HTERT RPE-1 (cell line): ENCODE data around the gene LSM10.

Experiments used
- in situ Hi-C: fragments of 300-500 bp; cut with MboI; formaldehyde crosslinking; loops from 4 replicates; pipeline ENCODE4 v1.14.3; 2020; ENCODE audit warnings: low sequenced_read_pairs

Gene LSM10

DNA sequence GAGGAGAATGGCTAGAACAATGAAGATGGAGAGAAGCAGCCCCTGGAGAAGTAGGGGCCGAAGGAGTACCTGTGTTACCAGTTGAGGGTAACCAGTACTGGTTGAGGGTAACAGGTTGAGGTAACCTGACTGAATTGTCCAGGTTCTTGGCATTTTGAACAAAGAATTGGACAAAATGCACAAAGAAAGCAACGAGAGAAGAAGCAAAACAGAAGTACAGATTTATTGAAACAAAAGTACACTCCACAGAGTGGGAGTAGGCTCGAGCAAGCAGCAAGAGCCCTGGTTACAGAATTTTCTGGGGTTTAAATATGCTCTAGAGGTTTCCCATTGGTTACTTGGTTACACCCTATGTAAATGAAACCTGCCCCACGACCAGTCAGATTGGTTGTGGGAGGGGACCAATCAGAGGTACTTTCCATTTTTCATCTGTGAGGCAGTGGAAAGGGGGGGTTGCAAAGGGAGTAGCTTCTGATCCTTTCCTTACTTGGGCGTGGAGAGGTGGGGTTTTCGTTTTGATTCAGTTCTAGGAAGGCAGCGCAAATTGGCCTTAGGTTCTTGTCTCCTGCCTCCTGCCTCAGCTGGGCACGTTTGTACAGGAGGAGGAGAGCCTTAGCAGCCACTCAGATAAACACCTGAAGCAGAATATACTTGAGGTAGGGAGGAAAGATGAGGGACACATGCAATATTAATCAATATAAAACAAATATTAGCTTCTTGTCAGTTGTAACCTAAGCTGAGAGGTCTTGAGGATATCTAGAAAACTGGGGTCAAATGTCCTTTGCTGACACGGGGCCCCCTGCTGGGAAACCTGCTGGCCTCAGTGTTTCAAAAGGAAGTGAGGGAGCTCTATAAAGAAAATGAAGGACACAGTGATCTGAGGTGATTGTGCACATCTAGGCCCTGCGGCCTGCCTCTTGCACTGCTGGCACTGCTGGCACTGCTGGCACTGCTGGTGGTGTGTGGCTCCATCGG, 14.3 kb upstream of the LSM10 start:
- in situ Hi-C loops: no loop called here

DNA sequence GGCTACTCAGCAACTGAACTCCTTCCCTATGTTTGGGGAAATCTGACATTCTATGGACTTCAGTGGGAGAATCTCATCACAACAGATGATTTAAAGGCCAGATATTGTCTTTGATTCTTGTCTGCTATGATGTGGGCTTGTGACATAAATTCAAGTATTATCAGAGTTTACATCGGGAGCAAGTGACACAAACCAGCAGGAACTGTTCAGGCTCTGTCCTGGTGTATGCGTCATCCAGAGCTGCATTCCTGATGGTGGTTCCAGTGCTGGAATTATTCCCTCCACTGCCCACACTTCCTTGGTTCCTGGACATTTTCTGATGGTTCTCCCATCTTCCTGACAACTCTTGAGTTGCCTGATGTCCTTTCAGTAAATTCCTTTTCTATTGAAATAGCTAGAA, 10.8 kb upstream of the LSM10 start:
- in situ Hi-C loops: no loop called here

DNA sequence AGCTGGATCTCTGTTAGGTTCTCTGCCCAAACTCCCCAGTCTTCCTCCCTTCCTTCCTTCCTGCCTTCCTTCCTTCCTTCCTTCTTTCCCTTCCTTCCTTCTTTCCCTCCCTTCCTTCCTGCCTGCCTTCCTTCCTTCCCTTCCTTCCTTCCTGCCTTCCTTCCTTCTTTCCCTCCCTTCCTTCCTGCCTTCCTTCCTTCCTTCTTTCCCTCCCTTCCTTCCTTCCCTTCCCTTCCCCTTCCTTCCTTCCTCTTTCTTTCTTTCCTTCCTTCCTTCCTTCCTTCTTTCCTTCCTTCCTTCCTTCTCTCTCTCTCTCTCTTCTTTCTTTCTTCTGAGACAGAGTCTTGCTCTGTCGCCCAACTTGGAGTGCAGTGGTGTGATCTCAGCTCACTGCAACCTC, 8.7 kb upstream of the LSM10 start:
- in situ Hi-C loops: no loop called here

DNA sequence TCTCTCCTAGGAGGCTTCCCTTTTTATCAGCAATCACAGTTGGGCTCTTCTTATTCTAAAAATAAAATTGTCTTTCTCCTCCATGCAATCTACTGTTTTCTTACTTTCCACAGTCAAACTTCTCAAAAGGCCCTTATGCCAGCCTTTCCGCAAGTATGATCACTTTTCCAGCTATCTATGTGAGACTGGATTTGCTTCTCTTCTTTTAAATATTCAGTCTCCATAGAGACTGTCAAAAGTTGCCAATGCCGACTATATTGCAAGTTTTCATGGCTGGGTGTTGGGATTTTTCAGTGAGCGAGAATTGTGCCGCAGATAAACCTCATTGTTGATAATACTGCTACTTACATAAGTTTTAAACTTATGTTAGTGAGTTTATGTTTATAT, 4.8 kb upstream of the LSM10 start:
- in situ Hi-C loops: no loop called here

DNA sequence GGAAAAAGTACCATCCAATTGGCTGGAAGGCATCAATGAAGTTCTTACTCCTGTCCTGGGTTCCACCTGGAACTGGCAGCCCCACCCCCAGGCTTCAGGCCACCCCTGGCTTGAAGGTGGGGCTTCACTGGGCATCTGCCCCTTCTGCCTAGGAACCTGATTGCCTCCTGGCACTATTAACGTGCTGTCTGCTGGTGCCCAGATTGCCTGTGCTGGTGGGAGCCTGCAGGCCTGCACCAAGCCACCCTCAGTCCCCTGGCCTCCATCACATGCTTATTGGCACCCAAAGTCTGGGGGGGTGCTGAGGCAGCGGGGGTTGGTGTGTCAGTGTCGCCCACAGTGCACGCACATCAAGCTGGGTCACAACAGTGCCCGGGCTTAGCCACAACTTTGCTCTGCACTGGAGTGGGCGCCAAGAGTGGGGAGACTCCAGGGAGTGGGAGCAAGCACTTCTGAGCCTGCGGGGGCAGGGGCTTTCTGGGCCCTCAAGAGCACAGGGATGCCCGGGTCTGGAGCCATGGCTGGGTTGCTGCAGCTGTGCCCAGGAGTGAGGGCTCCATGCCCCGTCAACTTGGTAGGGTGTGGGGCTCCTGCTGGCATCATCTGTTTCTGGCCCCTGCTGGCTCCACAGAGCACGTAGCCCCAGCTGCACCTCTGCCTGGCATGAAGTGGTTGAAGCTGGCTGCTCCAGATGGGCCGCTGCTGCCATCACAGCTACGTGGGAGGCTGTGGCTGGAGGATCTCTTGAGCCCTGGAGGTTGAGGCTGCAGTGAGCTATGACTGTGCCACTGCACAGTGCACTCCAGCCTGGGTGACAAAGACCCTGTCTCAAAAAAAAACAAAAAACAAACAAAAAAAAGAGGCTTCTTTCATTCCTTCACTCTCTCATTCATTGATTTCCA, 4.1 kb upstream of the LSM10 start:
- in situ Hi-C loops: no loop called here

DNA sequence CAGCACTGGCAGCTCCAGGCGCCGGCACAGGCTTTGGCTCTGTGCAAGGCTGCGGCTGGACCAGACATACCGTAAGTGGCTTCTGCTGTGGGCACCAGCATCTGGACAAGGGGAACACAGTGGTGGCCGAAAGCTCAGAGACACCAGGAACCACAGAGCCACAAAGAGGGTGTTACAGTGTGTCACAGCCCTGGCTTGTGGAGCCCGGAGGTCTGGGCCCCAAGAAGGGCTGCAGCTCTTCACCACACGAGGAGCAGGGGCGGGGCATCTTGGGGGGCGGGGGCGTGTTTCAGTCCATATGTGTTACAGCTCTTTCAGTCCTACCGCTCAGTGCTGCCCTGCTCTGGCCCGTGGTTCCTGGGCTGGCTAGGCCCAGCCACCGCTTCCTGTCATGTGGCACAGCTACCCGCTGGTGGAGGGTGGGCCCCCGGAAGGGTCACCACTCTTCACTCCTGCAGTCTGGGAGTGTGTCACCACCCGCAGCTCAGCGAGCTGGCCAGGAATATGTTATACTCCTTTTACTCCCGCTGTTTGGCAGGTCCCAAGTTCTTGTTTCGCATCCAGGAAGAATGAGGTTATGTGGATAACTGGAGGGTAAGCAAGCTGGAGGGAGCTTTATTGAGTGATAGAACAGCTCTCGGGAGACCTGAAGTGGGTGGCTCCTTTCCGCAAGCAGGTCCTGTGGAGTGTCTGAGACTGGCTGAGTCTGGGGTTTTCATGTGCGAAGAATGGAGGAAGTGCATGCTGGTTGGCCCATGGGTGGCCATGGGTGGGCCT, 3.3 kb upstream of the LSM10 start:
- in situ Hi-C loops: no loop called here

DNA sequence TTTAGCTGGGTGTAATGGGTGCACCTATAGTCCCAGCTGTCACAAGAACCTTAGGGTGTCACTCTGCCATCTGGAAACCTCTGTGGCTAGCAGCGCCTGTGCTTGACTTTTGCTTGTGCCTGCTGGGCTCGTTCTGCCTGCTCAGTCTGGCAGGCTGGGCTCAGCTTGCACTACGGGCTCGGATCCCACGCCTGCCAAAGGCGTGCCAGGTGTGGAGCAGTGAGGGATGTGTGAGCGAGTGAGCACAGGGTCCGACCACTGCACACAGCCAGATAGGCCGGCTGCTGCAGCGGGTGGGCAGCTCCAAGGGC, 2.8 kb upstream of the LSM10 start:
- in situ Hi-C loops: no loop called here

DNA sequence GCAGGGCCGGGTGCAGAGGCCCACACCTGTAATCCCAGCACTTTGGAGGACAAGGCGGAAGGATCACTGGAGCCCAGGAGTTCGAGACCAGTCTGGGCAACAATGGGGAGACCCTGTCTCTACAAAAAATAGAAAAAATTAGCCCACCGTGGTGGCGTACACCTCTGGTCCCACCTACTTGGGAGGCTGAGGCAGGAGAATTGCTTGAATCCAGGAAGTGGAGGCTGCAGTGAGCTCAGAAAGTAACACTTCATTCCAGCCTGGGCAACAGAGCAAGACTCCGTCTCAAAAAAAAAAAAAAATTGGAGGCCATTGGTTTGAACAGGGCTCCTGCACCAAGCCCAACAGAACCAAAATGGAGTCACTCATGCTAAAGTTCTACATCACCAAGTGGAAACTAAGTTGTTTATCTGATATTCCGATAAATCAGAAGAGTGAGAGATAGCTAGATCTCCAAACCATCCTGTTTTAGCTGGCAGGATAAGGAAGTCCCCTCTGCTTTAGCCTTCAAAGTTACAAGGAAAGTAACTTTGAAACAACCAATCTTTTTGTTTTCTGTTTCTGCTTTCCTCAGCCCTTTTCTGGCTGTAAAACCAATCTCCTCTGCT, 766 bp upstream of the LSM10 start:
- in situ Hi-C loops: no loop called here

DNA sequence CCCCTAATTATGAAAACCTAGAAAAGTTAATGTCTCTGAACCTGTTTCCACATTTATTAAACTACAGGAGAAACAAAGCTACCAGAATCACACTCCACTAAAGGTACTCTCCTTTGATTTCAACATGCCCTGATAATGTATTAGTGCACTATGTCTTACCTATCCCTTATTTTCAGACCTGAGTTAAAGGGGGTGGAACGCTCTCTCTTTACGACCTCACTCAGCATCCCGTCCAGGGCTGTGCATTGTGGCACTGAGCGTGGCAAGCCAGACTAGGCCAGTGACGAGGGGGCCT, 678 bp downstream of the LSM10 start:
- in situ Hi-C loops: no loop called here

DNA sequence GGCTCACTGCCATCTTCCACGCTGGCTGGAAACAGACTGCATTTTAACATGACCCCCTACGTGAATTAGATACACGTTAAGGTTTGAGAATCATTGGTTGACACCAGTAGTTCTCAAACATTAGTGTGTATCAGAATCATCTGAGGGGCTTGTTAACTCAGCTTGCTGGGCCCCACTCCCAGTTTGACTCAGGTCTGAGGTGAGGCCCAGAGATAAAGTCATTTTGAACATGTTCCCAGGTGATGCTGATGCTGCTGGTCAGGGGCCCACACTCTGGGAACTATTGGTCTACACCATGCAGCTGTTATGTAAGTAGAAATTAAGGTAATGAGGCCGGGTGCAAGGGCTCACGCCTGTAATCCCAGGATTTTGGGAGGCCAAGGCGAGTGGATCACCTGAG, 1.3 kb downstream of the LSM10 start:
- in situ Hi-C loops: no loop called here

DNA sequence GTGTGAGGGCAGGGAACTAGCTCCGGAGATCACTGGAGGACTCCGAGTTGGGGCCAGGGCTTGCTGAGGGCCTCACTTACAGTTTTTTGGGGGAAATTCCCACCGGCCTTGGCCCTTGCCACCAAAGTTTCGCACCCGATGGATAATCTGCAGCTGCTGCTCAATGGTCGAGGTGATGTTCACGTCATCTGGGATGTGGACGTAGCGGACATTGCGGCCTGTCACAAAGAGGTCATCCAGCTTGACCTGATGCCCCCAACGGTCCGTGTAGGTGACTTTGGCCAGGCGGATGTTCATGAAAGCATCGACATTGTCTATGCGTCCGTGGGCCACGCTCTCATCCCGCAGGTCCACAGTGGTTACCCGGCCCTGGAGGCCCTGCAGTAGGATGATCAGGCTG, 4.0 kb downstream of the LSM10 start:
- in situ Hi-C loops: no loop called here

DNA sequence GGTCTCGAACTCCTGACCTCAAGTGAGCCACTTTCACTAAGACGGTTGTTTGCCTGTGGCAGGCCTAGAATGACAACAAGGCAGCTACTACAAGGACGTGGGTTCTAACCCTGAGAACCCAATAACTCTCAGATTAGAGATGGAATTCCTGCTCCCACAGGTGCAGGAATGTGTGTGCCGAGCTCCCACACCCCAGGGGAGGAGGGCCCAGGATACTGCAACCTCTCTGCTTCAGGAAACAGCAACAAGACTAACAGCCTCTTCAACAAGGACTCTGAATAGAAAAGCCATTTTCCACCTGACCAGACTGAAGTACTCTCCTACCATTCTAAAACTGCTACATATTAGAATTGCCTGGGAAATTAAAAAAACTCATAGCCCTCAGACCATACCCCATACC, 4.9 kb downstream of the LSM10 start:
- in situ Hi-C loops: no loop called here

DNA sequence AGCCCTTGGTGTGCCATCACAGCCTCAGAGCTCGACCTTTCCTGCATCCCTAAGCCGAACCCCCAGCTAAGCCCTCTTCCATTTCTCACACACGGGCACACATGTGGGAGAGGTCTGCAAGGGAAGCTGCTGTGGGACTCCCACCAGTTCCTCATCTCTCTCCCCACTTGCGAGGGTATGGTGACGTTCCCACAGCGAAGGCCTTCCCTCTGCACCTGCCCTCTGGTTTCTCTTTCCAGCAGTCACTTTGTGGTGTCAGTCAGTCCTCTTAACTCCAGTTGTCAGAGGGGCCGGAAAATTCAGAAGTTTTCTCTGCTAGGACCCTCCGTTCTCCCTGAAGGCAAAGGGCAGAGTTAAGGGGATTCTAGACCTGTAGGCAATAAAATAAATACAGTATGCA, 6.4 kb downstream of the LSM10 start:
- in situ Hi-C loops: no loop called here

DNA sequence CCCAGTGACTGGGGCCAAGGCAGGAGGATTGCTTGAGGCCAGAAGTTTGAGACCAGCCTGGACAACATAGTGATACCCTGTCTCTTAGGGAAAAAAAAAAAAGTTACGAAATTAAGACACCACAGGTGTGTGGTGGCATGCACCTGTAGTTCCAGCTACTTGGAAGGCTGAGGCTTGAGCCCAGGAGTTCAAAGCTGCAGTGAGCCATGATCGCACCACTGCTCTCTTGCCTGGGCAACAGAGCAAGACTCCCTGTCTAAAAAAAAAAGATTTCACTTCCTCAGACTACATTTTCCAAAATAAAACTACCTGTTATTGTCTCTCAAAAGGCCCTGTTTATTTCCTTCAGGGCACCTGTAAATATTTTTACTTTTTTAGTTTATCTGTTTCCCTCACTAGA, 7.3 kb downstream of the LSM10 start:
- in situ Hi-C loops: no loop called here

DNA sequence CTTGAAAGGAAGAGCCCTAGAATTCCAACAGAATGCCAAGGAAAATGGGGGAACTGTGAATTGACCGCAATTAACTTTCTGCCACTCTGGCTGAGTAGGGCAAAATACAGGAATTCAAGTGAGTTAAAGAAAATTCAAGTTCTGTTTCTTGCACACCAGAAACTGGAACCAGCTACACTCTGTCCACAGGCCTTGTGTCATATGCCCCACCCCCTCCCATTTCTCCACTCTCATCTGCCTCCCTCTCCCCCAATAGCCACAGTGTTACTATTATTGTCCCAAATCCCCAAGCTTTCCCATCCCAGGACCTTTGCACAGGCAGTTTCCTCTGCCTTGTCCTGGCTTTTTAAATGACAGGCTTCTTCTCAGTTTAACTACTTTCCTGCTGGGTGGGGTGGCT, 7.7 kb downstream of the LSM10 start:
- in situ Hi-C loops: no loop called here

DNA sequence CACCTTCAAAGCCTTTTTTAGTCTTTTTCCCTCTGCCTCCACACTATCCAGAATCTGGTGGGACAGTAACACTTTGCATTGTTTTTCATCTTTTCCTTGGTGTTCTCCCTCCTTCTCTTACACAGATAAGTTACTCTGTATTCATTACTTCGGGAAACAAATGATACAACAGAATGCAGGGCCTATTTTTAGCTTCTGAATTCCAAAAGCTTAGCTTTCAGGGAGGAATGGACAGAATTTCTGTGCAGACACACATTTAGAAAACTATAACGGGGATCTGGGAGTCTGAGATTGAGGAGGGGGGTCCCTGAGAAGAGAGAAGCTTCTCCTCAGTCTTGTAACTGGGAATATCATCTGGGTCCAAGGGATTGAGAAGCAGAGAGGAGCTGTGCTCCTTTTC, 8.4 kb downstream of the LSM10 start:
- in situ Hi-C loops: no loop called here

DNA sequence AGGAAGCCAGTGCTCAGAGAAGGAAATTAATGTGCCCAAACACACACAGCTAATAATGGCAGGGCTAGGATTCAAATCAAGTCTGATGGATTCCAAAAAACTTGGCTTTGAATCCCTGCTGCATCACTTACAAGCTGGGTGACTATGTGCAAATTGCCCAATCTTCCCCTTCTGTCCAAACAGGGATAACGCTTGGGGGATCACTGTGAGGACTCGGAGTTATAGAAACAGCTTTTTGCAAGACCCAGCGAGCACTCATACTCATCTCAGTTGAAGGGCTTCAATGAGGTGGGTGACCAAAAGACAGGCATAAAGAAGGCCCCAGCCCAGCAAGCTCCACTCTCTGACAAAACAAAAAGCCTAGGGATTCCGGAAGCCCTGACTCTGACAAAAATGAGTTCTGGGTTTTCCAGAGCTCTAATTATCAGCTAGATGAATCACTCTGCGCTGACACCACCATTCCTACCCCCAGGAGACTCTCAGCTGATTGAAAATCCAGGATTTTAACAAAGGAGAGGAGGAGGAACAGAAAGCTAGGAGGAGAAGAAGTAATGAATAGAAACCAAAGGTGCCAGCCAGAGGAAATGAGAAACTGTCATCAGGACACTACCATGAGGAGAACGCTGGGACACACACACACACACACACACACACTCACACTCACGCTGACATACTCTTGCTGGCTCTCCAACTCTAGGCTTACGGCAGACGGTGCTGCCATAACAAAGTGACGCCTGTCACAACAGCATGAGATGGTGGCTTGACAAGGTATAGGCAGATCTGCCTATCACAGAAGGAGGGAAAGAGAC, 10.4 kb downstream of the LSM10 start:
- in situ Hi-C loops: no loop called here

DNA sequence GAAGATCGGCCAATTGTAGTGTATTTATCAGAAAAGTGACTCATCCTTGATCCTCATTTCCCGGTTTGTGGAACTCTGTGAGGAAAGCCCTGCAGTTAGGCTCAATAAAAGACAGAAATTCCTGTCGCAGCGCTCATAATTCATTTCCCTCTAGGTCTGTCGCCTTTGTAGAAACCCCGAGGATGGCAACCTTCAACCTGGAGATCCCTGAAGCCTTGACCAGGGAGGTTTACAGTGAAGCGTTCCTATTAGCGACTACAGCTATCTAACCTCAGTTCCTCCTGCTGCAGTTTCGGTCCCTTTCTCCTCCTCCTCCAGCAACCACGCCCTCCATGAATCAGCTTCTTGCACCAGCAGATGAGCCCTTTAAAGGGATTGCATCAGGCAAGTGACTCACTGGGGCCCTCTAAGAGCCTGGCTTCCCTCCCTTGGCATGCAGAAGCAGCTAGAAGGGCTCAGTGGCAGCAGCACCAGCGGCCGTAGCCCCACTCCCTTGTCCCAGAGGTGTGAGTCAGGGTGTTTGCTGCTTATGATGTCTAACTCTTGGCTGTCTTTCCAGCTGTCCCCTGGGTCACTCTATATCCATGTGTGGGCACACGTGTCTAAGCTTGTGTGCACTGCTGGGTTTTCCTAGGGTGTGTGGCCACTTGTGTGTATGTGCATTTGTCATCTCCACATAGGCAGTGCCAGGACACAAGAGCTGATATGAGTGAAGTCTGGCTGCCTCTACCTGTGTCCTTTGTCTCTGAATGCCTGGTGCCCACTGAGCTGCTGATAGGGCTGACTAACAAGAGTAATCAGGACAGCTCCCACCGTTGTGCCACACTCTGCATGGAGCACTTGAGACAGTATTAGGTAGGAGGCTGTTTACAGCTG, 11.2 kb downstream of the LSM10 start:
- in situ Hi-C loops: no loop called here
